GM19328 (cell line): ENCODE results near the gene SCN10A.

Experiments
- ATAC-seq: cut with Tn5 transposase; IDR thresholded peaks from one replicate; pipeline ENCODE4 v1.9.1; 2021; ENCODE audit warnings: mild to moderate bottlenecking, moderate library complexity; ENCODE audit not compliant: unreplicated experiment

SCN10A gene

GRCh38 chr3:38816026-38816425 lies at the start of gene SCN10A:
TSS of gene SCN10A (minus strand) at chr3:38816217. CDS start at chr3:38794010, 22,207 bp downstream.
- ATAC-seq = no peak

DNA sequence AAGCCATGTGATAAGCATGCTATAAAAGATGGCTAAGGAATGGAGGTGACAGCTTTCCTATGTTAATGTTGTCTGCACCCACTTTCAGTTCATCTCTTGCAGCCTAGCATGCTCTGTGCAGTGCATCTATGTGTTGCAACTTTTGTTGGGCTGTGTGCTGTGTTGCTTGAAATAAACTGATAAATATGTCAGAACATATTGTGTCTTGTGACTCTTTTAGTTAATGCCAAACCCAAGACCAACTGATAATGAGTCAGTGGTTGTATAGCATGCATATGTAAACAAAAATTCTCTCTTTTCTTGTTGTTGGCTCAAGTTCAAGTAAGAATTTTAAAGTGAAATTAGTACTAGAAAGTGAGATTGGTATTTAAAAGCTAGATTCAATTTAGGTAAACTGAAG lies 37.0 kb upstream of the SCN10A start:
- ATAC-seq = no peak

GRCh38 chr3:38843898-38844297 lies 27.9 kb upstream of the SCN10A start:
- ATAC-seq = no peak

- ATAC-seq = no peak
These were observed 26.4 kb upstream of the SCN10A start for GRCh38 chr3:38842266-38842965.

DNA sequence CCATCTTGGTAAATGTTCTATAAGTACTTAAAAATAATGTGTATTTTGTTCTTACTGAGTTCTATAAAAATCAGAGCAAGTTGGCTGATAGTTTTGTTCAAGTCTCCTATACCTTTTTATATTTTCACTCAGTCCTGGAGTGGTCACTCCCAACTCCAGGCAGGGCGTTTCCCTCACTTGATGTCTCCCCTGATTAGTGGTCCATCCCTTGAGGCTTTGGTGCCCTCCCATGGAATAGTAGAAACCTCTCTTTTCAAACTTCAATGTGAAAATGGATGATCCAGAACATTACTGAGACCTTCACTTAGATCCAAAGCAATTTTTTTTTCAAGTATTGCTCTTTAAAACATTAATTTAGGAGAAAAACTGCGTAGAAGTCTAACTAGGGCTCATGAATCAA lies 25.0 kb upstream of the SCN10A start:
- ATAC-seq = no peak

GRCh38 chr3:38837358-38837757 lies 21.3 kb upstream of the SCN10A start:
- no peak for ATAC-seq

- no peak for ATAC-seq
These were observed 20.5 kb upstream of the SCN10A start for GRCh38 chr3:38836561-38836960.

- no peak for ATAC-seq
These were observed 19.9 kb upstream of the SCN10A start for GRCh38 chr3:38835939-38836338.

- ATAC-seq = no peak
These were observed 18.7 kb upstream of the SCN10A start for GRCh38 chr3:38834717-38835116.

GRCh38 chr3:38834110-38834509 lies 18.1 kb upstream of the SCN10A start:
- no peak for ATAC-seq

GRCh38 chr3:38829404-38829803 lies 13.4 kb upstream of the SCN10A start:
- no peak for ATAC-seq

- ATAC-seq = no peak
These were observed 12.7 kb upstream of the SCN10A start for GRCh38 chr3:38828681-38829080.

DNA sequence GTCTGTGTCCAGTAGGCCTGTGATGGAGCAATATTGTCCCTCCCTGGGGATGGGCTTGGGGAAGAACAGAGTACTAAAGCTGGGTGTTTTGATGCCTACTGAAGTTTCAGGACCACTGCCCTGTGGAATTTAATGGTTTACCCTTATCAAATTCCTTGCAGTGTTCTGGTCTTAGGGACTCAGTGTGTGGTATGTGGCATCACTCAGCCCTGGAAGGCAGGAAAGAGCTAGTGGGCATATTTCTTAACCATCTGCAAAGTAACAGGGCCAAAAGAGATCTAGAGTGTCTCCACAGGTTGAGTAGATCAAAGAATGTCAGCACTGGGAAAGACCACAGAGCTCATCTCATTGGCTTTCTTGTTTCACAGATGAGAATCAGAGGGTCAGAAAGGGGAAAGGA lies 11.8 kb upstream of the SCN10A start:
- ATAC-seq = no peak

GRCh38 chr3:38826001-38826400 lies 10.0 kb upstream of the SCN10A start:
- ATAC-seq = no peak

DNA sequence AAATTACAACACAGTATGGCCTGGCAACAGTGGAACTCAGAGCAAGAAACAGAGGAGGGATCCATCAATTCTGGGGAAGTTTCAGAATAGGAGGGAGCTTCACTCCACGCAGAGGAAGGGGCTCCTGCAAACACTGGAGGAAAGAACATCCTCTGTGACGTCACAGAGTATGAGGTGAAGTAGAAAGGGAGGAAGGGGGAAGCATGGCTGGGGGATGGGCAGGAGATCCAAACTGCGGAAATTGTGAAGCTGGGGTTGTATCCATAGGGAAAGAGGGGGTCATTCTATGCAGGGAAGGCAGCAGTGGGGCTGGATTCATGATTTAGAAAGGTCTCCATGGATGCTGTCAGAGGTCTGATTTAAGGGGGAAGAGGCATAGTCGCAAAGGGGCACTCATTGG lies 8.3 kb upstream of the SCN10A start:
- no peak for ATAC-seq

DNA sequence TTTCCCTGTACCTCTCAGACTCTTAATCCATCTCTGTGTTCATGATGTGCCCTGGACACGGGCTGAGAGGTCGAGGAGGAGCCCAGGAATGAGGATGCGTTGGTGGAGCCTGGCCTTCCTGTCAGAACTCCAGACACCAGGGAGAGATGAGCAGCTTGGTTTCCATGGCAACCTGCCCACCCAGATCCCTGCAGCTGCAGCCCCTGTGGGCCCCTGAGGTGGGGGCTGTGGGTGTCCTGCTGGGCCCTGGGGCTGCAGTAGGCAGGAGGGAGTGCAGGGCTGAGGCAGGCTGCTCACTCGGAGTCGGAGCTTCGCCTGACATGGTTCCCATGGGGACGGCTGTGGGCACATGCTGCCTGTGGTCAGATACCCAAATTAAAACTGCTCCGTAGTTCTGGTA lies 7.7 kb upstream of the SCN10A start:
- no peak for ATAC-seq

DNA sequence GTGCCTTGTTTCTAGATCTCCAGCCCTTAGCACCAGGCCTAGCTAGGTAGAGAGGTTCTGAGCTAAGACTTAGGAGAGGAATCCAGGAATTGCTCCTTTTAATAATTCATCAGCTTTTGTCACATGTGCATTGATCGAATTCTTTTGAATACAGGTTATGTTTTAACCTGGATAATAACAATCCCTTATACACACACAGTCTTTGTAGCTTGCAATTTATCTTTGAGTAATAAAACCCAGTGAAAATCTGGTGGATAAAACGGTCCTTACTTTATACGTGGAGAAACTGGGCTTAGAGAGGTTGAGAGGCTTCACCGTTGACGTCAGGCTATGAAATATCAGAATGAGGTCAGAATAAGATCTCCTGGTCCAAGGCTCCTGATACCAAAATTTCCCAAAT lies 7.2 kb upstream of the SCN10A start:
- no peak for ATAC-seq

GRCh38 chr3:38811822-38812221 lies 4.2 kb downstream of the SCN10A start:
- no peak for ATAC-seq

- ATAC-seq = no peak
These were observed 10.1 kb downstream of the SCN10A start for GRCh38 chr3:38805765-38806386.

GRCh38 chr3:38805004-38805403 lies 11.0 kb downstream of the SCN10A start:
- no peak for ATAC-seq

GRCh38 chr3:38800511-38800910 lies 15.5 kb downstream of the SCN10A start:
- no peak for ATAC-seq

DNA sequence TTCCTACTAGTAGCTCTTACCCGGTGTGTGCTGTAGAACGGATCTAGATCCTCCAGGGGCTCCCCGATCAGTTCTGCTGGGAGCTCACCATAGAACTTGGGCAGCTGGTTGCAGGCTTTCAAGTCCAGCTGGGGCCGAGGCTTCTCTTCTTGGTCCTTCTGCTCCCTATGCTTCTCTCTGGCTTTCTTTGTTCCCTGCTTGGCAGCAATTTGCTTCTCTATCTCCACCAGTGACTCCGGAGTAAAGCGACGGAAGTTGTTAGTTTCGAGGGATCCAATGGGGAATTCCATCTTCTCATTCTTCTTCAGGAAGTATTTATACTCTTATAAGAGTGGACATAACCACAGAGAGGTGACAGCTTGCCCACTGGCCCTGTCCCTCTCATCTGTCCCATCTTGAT lies 22.3 kb downstream of the SCN10A start:
- ATAC-seq = no peak

GRCh38 chr3:38792983-38793382 lies 23.0 kb downstream of the SCN10A start:
- ATAC-seq = no peak
